ENCODE measurements around the gene ARG1. TPM values are rescaled to one million over a fixed set of nuclear protein-coding genes. Genes with fewer than 3 reads are reported as not detected.

Gene ARG1
- total RNA-seq, 1 donor from 2014 or later, result not detected

DNA sequence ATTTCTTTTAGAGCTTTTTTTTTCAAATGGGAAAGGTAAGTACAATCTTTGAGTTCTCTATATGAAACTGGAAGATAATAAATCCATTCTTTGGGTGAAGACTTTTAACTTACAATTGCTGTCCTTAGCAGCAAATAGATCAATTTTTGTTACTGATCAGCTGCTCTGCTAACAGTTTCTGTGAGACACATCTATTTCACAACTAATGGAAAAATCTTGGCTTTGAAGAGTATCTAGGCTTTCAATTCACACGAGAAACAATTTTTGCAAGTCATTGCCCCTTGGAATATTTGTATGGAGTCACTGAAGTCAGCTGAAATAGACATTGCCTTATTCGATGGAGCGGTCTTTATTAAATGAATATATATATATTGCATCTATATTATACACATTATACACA, 20.5 kb upstream of the ARG1 start:
- no peaks in the 10 kb centered on the region for H3K27me3 Mint-ChIP-seq
- TF ChIP-seq, protein P1, sequence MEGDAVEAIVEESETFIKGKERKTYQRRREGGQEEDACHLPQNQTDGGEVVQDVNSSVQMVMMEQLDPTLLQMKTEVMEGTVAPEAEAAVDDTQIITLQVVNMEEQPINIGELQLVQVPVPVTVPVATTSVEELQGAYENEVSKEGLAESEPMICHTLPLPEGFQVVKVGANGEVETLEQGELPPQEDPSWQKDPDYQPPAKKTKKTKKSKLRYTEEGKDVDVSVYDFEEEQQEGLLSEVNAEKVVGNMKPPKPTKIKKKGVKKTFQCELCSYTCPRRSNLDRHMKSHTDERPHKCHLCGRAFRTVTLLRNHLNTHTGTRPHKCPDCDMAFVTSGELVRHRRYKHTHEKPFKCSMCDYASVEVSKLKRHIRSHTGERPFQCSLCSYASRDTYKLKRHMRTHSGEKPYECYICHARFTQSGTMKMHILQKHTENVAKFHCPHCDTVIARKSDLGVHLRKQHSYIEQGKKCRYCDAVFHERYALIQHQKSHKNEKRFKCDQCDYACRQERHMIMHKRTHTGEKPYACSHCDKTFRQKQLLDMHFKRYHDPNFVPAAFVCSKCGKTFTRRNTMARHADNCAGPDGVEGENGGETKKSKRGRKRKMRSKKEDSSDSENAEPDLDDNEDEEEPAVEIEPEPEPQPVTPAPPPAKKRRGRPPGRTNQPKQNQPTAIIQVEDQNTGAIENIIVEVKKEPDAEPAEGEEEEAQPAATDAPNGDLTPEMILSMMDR (IDR thresholded peaks at IDR 0.05; ENCODE audit: unreplicated experiment), result no peak
- H3K36me3 Mint-ChIP-seq (ENCODE audit: insufficient read depth), result no peaks in the 10 kb centered on the region
- peaks cover 19% of the 10 kb centered on the region for H3K4me1 Mint-ChIP-seq (ENCODE audit: low read depth)
- DNase-seq (ENCODE audit: low spot score, unreplicated experiment), result no peak
- H3K4me3 Mint-ChIP-seq (ENCODE audit: low read depth), result no peak overlapping the region
- peaks cover 4% of the 10 kb centered on the region for H3K9me3 Mint-ChIP-seq (ENCODE audit: low read depth)
- no peak overlapping the region for H3K27ac Mint-ChIP-seq

GRCh38 chr6:131555992-131556391, 17.0 kb upstream of the ARG1 start:
- no peak overlapping the region for H3K4me3 Mint-ChIP-seq (ENCODE audit: low read depth)
- H3K9me3 Mint-ChIP-seq (ENCODE audit: low read depth), result peaks cover 7% of the 10 kb centered on the region
- H3K4me1 Mint-ChIP-seq (ENCODE audit: low read depth), result peaks cover 19% of the 10 kb centered on the region
- H3K27me3 Mint-ChIP-seq, result no peaks in the 10 kb centered on the region
- DNase-seq (ENCODE audit: low spot score, unreplicated experiment), result no peak
- no peak overlapping the region for H3K27ac Mint-ChIP-seq
- TF ChIP-seq, protein P1 (IDR thresholded peaks at IDR 0.05; ENCODE audit: unreplicated experiment), result no peak
- H3K36me3 Mint-ChIP-seq (ENCODE audit: insufficient read depth), result no peaks in the 10 kb centered on the region

GRCh38 chr6:131558922-131559321, 14.1 kb upstream of the ARG1 start:
- no peak overlapping the region for H3K4me3 Mint-ChIP-seq (ENCODE audit: low read depth)

GRCh38 chr6:131561925-131562707, 10.9 kb upstream of the ARG1 start:
- no peak overlapping the region for H3K27ac Mint-ChIP-seq
- H3K27me3 Mint-ChIP-seq, result no peaks in the 10 kb centered on the region
- no peak overlapping the region for H3K4me3 Mint-ChIP-seq (ENCODE audit: low read depth)
- TF ChIP-seq, protein P1 (IDR thresholded peaks at IDR 0.05; ENCODE audit: unreplicated experiment), result no peak
- peaks cover 1% of the 10 kb centered on the region for H3K36me3 Mint-ChIP-seq (ENCODE audit: insufficient read depth)
- H3K4me1 Mint-ChIP-seq (ENCODE audit: low read depth), result peaks cover under 1% of the 10 kb centered on the region
- H3K9me3 Mint-ChIP-seq (ENCODE audit: low read depth), result peaks cover 8% of the 10 kb centered on the region
- DNase-seq (ENCODE audit: low spot score, unreplicated experiment), result no peak

More at GRCh38 chr6:131558922-131559321, 14.1 kb upstream of the ARG1 start:
- TF ChIP-seq, protein P1 (IDR thresholded peaks at IDR 0.05; ENCODE audit: unreplicated experiment), result no peak
- H3K27me3 Mint-ChIP-seq, result no peaks in the 10 kb centered on the region
- DNase-seq (ENCODE audit: low spot score, unreplicated experiment), result no peak
- peaks cover 11% of the 10 kb centered on the region for H3K4me1 Mint-ChIP-seq (ENCODE audit: low read depth)
- H3K27ac Mint-ChIP-seq, result no peak overlapping the region
- H3K36me3 Mint-ChIP-seq (ENCODE audit: insufficient read depth), result no peaks in the 10 kb centered on the region
- peaks cover 3% of the 10 kb centered on the region for H3K9me3 Mint-ChIP-seq (ENCODE audit: low read depth)

GRCh38 chr6:131565056-131565455, 8.0 kb upstream of the ARG1 start:
- TF ChIP-seq, protein P1 (IDR thresholded peaks at IDR 0.05; ENCODE audit: unreplicated experiment), result no peak
- no peak overlapping the region for H3K4me3 Mint-ChIP-seq (ENCODE audit: low read depth)
- H3K27me3 Mint-ChIP-seq, result no peaks in the 10 kb centered on the region
- H3K27ac Mint-ChIP-seq, result no peak overlapping the region
- H3K9me3 Mint-ChIP-seq (ENCODE audit: low read depth), result peaks cover 8% of the 10 kb centered on the region
- DNase-seq (ENCODE audit: low spot score, unreplicated experiment), result no peak
- peaks cover 1% of the 10 kb centered on the region for H3K36me3 Mint-ChIP-seq (ENCODE audit: insufficient read depth)
- peaks cover 2% of the 10 kb centered on the region for H3K4me1 Mint-ChIP-seq (ENCODE audit: low read depth)
